ENCODE results near the gene CCDC154. TPM values are rescaled to one million over a fixed set of nuclear protein-coding genes. Genes with fewer than 3 reads are reported as not detected.
A peak's percentile ranks its signal among the peaks of the same experiment; 100 is the strongest.

Gene CCDC154
- polyA plus RNA-seq, 1 donor, result 2.9 TPM

- Histone ChIP-seq H3K9me3 (ENCODE audit: control insufficient read depth, low read depth, low read length) (peaks cover 3% of the 10 kb centered on the region), H3K27ac (ENCODE audit: low read length) (no peak overlapping the region), H3K36me3 (ENCODE audit: control insufficient read depth, insufficient read depth, low read length) (no peaks in the 10 kb centered on the region), H3K4me3 (ENCODE audit: low read length) (no peak overlapping the region), H3K27me3 (ENCODE audit: control insufficient read depth, insufficient read depth, low read length) (no peaks in the 10 kb centered on the region), H3K4me1 (ENCODE audit: control insufficient read depth, insufficient read depth, low read length) (no peaks in the 10 kb centered on the region)
- peak in 1 of 2 donors; percentile 23 for DNase-seq
- whole genome bisulfite sequencing (ENCODE audit: insufficient coverage, low lambda C conversion rate), result 75% methylated on average over 2 of the region's 32 CpGs
Observed at GRCh38 chr16:1435921-1436697, 8.2 kb downstream of the CCDC154 start.

GRCh38 chr16:1434644-1435592 lies 9.4 kb downstream of the CCDC154 start:
- no peak overlapping the region for H3K27ac ChIP-seq (ENCODE audit: low read length)
- peaks cover 4% of the 10 kb centered on the region for H3K27me3 ChIP-seq (ENCODE audit: control insufficient read depth, insufficient read depth, low read length)
- H3K9me3 ChIP-seq (ENCODE audit: control insufficient read depth, low read depth, low read length), result peaks cover 3% of the 10 kb centered on the region
- no peak overlapping the region for H3K4me3 ChIP-seq (ENCODE audit: low read length)
- H3K36me3 ChIP-seq (ENCODE audit: control insufficient read depth, insufficient read depth, low read length), result no peaks in the 10 kb centered on the region
- DNase-seq, result no peak
- peaks cover 4% of the 10 kb centered on the region for H3K4me1 ChIP-seq (ENCODE audit: control insufficient read depth, insufficient read depth, low read length)
- WGBS (ENCODE audit: insufficient coverage, low lambda C conversion rate), result no CpG with 5 or more reads among the region's 40 CpGs

- peaks cover 4% of the 10 kb centered on the region for H3K4me1 ChIP-seq (ENCODE audit: control insufficient read depth, insufficient read depth, low read length)
- no peak overlapping the region for H3K4me3 ChIP-seq (ENCODE audit: low read length)
- no peak overlapping the region for H3K27ac ChIP-seq (ENCODE audit: low read length)
- DNase-seq, result no peak
- peaks cover 3% of the 10 kb centered on the region for H3K9me3 ChIP-seq (ENCODE audit: control insufficient read depth, low read depth, low read length)
- peaks cover 4% of the 10 kb centered on the region for H3K27me3 ChIP-seq (ENCODE audit: control insufficient read depth, insufficient read depth, low read length)
- H3K36me3 ChIP-seq (ENCODE audit: control insufficient read depth, insufficient read depth, low read length), result no peaks in the 10 kb centered on the region
- no CpG with 5 or more reads among the region's 22 CpGs for WGBS (ENCODE audit: insufficient coverage, low lambda C conversion rate)
Observed at GRCh38 chr16:1433756-1434155, 10.6 kb downstream of the CCDC154 start.

GRCh38 chr16:1433263-1433560 lies 11.1 kb downstream of the CCDC154 start:
- no peak overlapping the region for H3K27ac ChIP-seq (ENCODE audit: low read length)
- no peak for DNase-seq
- no CpG with 5 or more reads among the region's 14 CpGs for WGBS (ENCODE audit: insufficient coverage, low lambda C conversion rate)
- H3K9me3 ChIP-seq (ENCODE audit: control insufficient read depth, low read depth, low read length), result peaks cover 3% of the 10 kb centered on the region
- peaks cover 4% of the 10 kb centered on the region for H3K4me1 ChIP-seq (ENCODE audit: control insufficient read depth, insufficient read depth, low read length)
- no peaks in the 10 kb centered on the region for H3K36me3 ChIP-seq (ENCODE audit: control insufficient read depth, insufficient read depth, low read length)
- H3K4me3 ChIP-seq (ENCODE audit: low read length), result no peak overlapping the region
- H3K27me3 ChIP-seq (ENCODE audit: control insufficient read depth, insufficient read depth, low read length), result peaks cover 4% of the 10 kb centered on the region

GRCh38 chr16:1432388-1433262 lies 11.7 kb downstream of the CCDC154 start:
- Histone ChIP-seq H3K27ac (ENCODE audit: low read length) (no peak overlapping the region), H3K4me1 (ENCODE audit: control insufficient read depth, insufficient read depth, low read length) (peaks cover 4% of the 10 kb centered on the region), H3K4me3 (ENCODE audit: low read length) (no peak overlapping the region), H3K27me3 (ENCODE audit: control insufficient read depth, insufficient read depth, low read length) (peaks cover 4% of the 10 kb centered on the region), H3K9me3 (ENCODE audit: control insufficient read depth, low read depth, low read length) (peaks cover 3% of the 10 kb centered on the region), H3K36me3 (ENCODE audit: control insufficient read depth, insufficient read depth, low read length) (no peaks in the 10 kb centered on the region)
- no CpG with 5 or more reads among the region's 63 CpGs for WGBS (ENCODE audit: insufficient coverage, low lambda C conversion rate)
- no peak for DNase-seq

- Histone ChIP-seq H3K9me3 (ENCODE audit: control insufficient read depth, low read depth, low read length) (peaks cover 3% of the 10 kb centered on the region), H3K36me3 (ENCODE audit: control insufficient read depth, insufficient read depth, low read length) (no peaks in the 10 kb centered on the region), H3K27me3 (ENCODE audit: control insufficient read depth, insufficient read depth, low read length) (peaks cover 4% of the 10 kb centered on the region), H3K4me3 (ENCODE audit: low read length) (no peak overlapping the region), H3K4me1 (ENCODE audit: control insufficient read depth, insufficient read depth, low read length) (peaks cover 4% of the 10 kb centered on the region), H3K27ac (ENCODE audit: low read length) (no peak overlapping the region)
- DNase-seq, result no peak
- no CpG with 5 or more reads among the region's 20 CpGs for WGBS (ENCODE audit: insufficient coverage, low lambda C conversion rate)
Observed at GRCh38 chr16:1431497-1432270, 12.7 kb downstream of the CCDC154 start.

- H3K4me1 ChIP-seq (ENCODE audit: control insufficient read depth, insufficient read depth, low read length), result peaks cover 4% of the 10 kb centered on the region
- WGBS (ENCODE audit: insufficient coverage, low lambda C conversion rate), result no CpG with 5 or more reads among the region's 35 CpGs
- no peak within 1 kb of the TSS for H3K4me3 ChIP-seq (ENCODE audit: low read length)
- H3K27ac ChIP-seq (ENCODE audit: low read length), result no peak within 1 kb of the TSS
- peaks cover 3% of the 10 kb centered on the region for H3K9me3 ChIP-seq (ENCODE audit: control insufficient read depth, low read depth, low read length)
- DNase-seq, result peak in 1 of 2 donors; percentile 39
- H3K36me3 ChIP-seq (ENCODE audit: control insufficient read depth, insufficient read depth, low read length), result no peaks in the 10 kb centered on the region
- H3K27me3 ChIP-seq (ENCODE audit: control insufficient read depth, insufficient read depth, low read length), result peaks cover 4% of the 10 kb centered on the region
Observed at GRCh38 chr16:1430759-1431496, 13.4 kb downstream of the CCDC154 start, which contains the start of gene PERCC1. Gene PERCC1 (plus strand): TSS chr16:1431078. CDS start chr16:1432594, 1,516 bp downstream.

GRCh38 chr16:1430214-1430758 lies 14.1 kb downstream of the CCDC154 start:
- Histone ChIP-seq H3K4me1 (ENCODE audit: control insufficient read depth, insufficient read depth, low read length) (peaks cover 4% of the 10 kb centered on the region), H3K4me3 (ENCODE audit: low read length) (no peak overlapping the region), H3K27ac (ENCODE audit: low read length) (no peak overlapping the region), H3K27me3 (ENCODE audit: control insufficient read depth, insufficient read depth, low read length) (peaks cover 4% of the 10 kb centered on the region), H3K9me3 (ENCODE audit: control insufficient read depth, low read depth, low read length) (peaks cover 3% of the 10 kb centered on the region), H3K36me3 (ENCODE audit: control insufficient read depth, insufficient read depth, low read length) (no peaks in the 10 kb centered on the region)
- no CpG with 5 or more reads among the region's 14 CpGs for WGBS (ENCODE audit: insufficient coverage, low lambda C conversion rate)
- no peak for DNase-seq

- DNase-seq, result no peak
Observed at GRCh38 chr16:1429631-1430030, 14.7 kb downstream of the CCDC154 start.

More at GRCh38 chr16:1429631-1430030, 14.7 kb downstream of the CCDC154 start:
- Histone ChIP-seq H3K4me3 (ENCODE audit: low read length) (no peak overlapping the region), H3K27ac (ENCODE audit: low read length) (no peak overlapping the region), H3K36me3 (ENCODE audit: control insufficient read depth, insufficient read depth, low read length) (no peaks in the 10 kb centered on the region), H3K27me3 (ENCODE audit: control insufficient read depth, insufficient read depth, low read length) (peaks cover 4% of the 10 kb centered on the region), H3K9me3 (ENCODE audit: control insufficient read depth, low read depth, low read length) (peaks cover 3% of the 10 kb centered on the region), H3K4me1 (ENCODE audit: control insufficient read depth, insufficient read depth, low read length) (peaks cover 4% of the 10 kb centered on the region)
- WGBS (ENCODE audit: insufficient coverage, low lambda C conversion rate), result no CpG with 5 or more reads among the region's 13 CpGs

Data from large intestine (tissue), 3 donors.